Activated T-helper 2 cell treated with anti-CD3 and anti-CD28 coated beads, Interferon-gamma antibody, Interleukin-2, Interleukin-4, amounts not matched to agents 10 μg/mL and 5 μg/mL and 100 μg/mL, durations not matched to agents 14 hours and 24 hours and 36 hours (primary cell): ENCODE results near the gene ASB10. TPM values are rescaled to one million over a fixed set of nuclear protein-coding genes. Genes with fewer than 3 reads are reported as not detected.

Experiments used
- DNase-seq: peaks from one replicate; pipeline ENCODE4 v3.0.0; 2021; ENCODE audit warnings: low spot score
- H3K27ac Mint-ChIP-seq: one replicate; pipeline ENCODE4 v1.8.0; 2021; ENCODE audit warnings: mixed read lengths
- H3K27me3 Mint-ChIP-seq: one replicate; pipeline ENCODE4 v1.8.0; 2021; ENCODE audit warnings: low read depth, mixed read lengths
- H3K36me3 Mint-ChIP-seq: one replicate; pipeline ENCODE4 v1.8.0; 2021; ENCODE audit warnings: low read depth, mixed read lengths
- H3K4me1 Mint-ChIP-seq: one replicate; pipeline ENCODE4 v1.8.0; 2021; ENCODE audit warnings: low read depth, mixed read lengths
- H3K4me3 Mint-ChIP-seq: one replicate; pipeline ENCODE4 v1.8.0; 2021; ENCODE audit warnings: low read depth, mild to moderate bottlenecking, moderate library complexity, mixed read lengths
- H3K9me3 Mint-ChIP-seq: one replicate; pipeline ENCODE4 v1.8.0; 2021; ENCODE audit warnings: mixed read lengths
- intact Hi-C: fragments of 100-400 bp; cut with micrococcal nuclease; formaldehyde crosslinking; loops from one replicate; pipeline ENCODE4 v1.15.1; 2023
- total RNA-seq: library from RNA; stranded (reverse); gene quantifications from 2 replicates; pipeline ENCODE4 v1.2.3, GENCODE V29; 2022

ASB10 gene
- total RNA-seq, 1 donor from 2014 or later, result not detected

DNA sequence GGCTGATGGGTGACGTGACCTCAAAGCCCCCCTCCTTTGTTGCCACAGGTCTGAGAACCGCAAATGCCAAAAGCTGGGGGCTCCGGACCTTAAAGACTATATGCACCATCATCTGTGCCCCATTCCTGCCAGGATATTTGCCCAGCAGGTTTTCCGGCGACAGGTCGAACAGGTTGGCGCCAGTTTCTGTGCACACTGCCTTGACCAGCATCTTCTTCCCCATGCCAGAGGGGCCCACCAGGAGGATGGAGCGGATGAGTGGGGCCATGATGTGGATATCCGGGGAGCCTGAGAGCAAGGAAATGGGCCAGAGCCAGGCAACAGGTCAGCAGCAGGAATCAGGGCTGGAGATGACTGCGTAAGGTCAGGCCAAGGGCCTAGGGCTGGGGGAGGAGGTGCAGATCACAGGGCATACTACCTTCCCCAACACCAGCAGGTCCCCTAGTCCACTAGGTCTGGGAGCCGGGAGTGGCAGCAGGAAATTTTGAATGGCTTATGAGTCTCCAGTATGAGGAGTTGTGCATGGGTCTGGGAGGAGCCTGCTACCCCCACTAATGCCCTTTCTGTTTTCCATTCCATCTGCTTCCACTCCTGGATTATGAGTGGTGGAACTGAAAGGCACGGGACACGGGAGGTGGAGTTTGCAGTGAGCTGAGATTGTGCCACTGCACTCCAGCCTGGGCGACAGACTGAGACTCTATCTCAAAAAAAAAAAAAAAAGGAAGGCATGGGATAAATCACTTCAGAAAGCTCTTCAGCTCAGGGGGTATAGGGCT is 6.3 kb upstream of the ASB10 start:
- no peaks in the 10 kb centered on the region for H3K9me3 Mint-ChIP-seq
- no peaks in the 10 kb centered on the region for H3K36me3 Mint-ChIP-seq
- no peaks in the 10 kb centered on the region for H3K4me1 Mint-ChIP-seq
- intact Hi-C loops, result no loop called here
- peaks cover 13% of the 10 kb centered on the region for H3K27me3 Mint-ChIP-seq
- H3K27ac Mint-ChIP-seq, result no peak overlapping the region
- DNase-seq, result no peak
- H3K4me3 Mint-ChIP-seq, result no peak overlapping the region

DNA sequence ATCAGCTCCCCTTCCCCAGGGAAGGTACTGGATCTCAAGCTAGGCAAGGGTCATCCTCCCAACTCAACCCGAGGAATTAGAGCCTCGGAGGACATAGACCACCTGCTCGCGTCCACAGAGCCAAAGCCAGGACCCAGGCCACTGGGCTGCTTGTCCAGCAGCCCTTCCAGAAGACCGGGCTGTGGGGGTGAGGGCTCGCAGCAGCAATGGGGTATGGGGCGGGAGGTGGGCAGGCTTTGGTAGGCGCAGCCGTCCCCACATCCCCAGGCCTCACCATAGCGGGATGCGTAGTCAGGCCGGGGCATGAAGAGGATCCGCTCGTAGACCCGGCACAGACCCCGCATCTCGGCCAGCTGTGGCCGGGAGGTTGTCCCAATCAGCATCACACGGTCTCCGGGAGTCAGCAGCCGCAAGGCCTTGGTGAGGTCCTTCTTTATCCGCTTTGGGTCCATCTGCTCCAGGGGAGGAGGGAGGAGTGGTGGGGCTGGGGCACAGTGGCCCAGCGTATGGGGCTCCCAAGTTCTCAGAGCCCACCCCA is 5.0 kb upstream of the ASB10 start:
- intact Hi-C loops, result no loop called here
- Mint-ChIP-seq H3K4me3 (no peak overlapping the region), H3K36me3 (no peaks in the 10 kb centered on the region), H3K9me3 (no peaks in the 10 kb centered on the region), H3K27ac (no peak overlapping the region), H3K27me3 (peaks cover 15% of the 10 kb centered on the region), H3K4me1 (no peaks in the 10 kb centered on the region)
- DNase-seq, result no peak

- Mint-ChIP-seq H3K27ac (no peak overlapping the region), H3K9me3 (no peaks in the 10 kb centered on the region), H3K4me3 (no peak overlapping the region), H3K27me3 (peaks cover 15% of the 10 kb centered on the region), H3K36me3 (no peaks in the 10 kb centered on the region), H3K4me1 (no peaks in the 10 kb centered on the region)
- intact Hi-C loops, result no loop called here
- no peak for DNase-seq
These were observed 4.5 kb upstream of the ASB10 start for GRCh38 chr7:151191544-151191943.

GRCh38 chr7:151189038-151189437 is 2.0 kb upstream of the ASB10 start:
- H3K9me3 Mint-ChIP-seq, result no peaks in the 10 kb centered on the region
- H3K27ac Mint-ChIP-seq, result no peak overlapping the region
- H3K36me3 Mint-ChIP-seq, result no peaks in the 10 kb centered on the region
- intact Hi-C loops, result no loop called here
- no peak for DNase-seq
- H3K4me3 Mint-ChIP-seq, result no peak overlapping the region
- no peaks in the 10 kb centered on the region for H3K4me1 Mint-ChIP-seq
- H3K27me3 Mint-ChIP-seq, result peaks cover 10% of the 10 kb centered on the region

DNA sequence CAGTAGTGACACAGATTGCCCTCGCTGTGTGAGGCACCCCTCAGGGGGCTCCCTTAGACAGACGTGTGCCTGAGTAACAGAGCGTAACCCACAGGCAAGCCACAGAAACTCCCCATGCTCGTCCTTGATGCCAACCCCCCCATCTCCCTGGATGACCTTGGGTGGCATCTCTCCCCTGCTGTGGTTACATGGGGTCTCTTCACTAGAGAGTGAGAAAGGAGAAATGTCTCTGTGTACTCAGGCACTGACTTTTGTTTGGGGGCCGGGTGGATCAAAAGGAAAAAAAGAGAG is 1.1 kb upstream of the ASB10 start:
- intact Hi-C loops, result no loop called here
- Mint-ChIP-seq H3K9me3 (no peaks in the 10 kb centered on the region), H3K36me3 (no peaks in the 10 kb centered on the region), H3K27me3 (peaks cover 10% of the 10 kb centered on the region), H3K4me1 (no peaks in the 10 kb centered on the region), H3K4me3 (no peak overlapping the region), H3K27ac (no peak overlapping the region)
- DNase-seq, result no peak

DNA sequence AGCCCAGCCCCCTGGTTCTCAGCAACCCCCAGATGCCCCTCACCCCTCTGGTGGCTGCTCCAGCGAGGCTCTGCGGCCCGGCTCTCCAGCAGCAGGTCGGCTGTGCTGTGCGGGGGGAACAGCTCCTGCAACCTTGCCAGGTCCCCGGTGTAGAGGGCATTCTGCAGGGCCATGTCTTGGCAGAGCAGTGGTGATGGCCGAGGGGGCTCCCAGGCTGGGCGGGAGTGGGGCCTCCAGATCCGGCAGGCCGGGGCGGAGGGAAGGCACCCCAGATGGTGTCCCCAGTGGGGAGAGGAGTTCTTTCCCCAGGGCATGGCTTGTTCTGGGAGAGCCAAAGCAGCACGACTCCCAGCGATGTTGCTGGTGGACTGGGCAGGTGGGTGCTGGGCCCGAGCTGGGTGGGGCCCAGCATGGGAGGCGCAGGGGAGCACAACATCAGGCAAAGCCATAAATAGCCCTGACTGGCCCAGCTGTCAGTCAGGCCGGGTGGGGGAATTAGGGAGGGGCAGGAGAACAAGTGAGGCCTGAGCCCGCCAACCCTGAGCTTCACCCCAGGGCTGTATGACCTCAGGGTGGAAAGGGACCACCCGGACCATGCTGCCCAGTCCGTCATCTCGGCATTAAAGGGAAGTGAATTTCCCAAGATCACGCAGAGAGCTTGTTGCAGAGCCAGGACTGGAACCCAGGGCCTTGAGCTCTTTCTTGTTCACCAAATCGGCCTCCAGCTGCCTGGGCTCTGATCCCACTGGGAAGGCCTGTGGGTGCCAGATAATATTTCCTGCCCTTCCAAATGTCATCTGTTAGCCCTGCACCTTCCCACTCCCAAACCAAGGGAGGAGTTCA is 580 bp upstream of the ASB10 start:
- Mint-ChIP-seq H3K4me3 (no peak overlapping the region), H3K27ac (no peak overlapping the region), H3K27me3 (peaks cover 10% of the 10 kb centered on the region), H3K36me3 (no peaks in the 10 kb centered on the region), H3K4me1 (no peaks in the 10 kb centered on the region), H3K9me3 (no peaks in the 10 kb centered on the region)
- intact Hi-C loops, result no loop called here
- DNase-seq, result no peak

GRCh38 chr7:151185762-151186639 is 1.0 kb downstream of the ASB10 start:
- H3K4me1 Mint-ChIP-seq, result no peaks in the 10 kb centered on the region
- intact Hi-C loops, result no loop called here
- no peaks in the 10 kb centered on the region for H3K9me3 Mint-ChIP-seq
- no peak overlapping the region for H3K4me3 Mint-ChIP-seq
- peaks cover 10% of the 10 kb centered on the region for H3K27me3 Mint-ChIP-seq
- DNase-seq, result no peak
- H3K27ac Mint-ChIP-seq, result no peak overlapping the region
- H3K36me3 Mint-ChIP-seq, result no peaks in the 10 kb centered on the region

GRCh38 chr7:151181011-151181431 is 6.0 kb downstream of the ASB10 start:
- no peaks in the 10 kb centered on the region for H3K36me3 Mint-ChIP-seq
- intact Hi-C loops, result no loop called here
- H3K9me3 Mint-ChIP-seq, result no peaks in the 10 kb centered on the region
- no peaks in the 10 kb centered on the region for H3K4me1 Mint-ChIP-seq
- DNase-seq, result no peak
- H3K4me3 Mint-ChIP-seq, result no peak overlapping the region
- H3K27me3 Mint-ChIP-seq, result peaks cover 9% of the 10 kb centered on the region
- no peak overlapping the region for H3K27ac Mint-ChIP-seq

GRCh38 chr7:151179946-151180345 is 7.1 kb downstream of the ASB10 start:
- Mint-ChIP-seq H3K27ac (no peak overlapping the region), H3K27me3 (peaks cover 9% of the 10 kb centered on the region), H3K4me1 (no peaks in the 10 kb centered on the region), H3K9me3 (no peaks in the 10 kb centered on the region), H3K36me3 (no peaks in the 10 kb centered on the region), H3K4me3 (no peak overlapping the region)
- DNase-seq, result no peak
- intact Hi-C loops, result no loop called here

DNA sequence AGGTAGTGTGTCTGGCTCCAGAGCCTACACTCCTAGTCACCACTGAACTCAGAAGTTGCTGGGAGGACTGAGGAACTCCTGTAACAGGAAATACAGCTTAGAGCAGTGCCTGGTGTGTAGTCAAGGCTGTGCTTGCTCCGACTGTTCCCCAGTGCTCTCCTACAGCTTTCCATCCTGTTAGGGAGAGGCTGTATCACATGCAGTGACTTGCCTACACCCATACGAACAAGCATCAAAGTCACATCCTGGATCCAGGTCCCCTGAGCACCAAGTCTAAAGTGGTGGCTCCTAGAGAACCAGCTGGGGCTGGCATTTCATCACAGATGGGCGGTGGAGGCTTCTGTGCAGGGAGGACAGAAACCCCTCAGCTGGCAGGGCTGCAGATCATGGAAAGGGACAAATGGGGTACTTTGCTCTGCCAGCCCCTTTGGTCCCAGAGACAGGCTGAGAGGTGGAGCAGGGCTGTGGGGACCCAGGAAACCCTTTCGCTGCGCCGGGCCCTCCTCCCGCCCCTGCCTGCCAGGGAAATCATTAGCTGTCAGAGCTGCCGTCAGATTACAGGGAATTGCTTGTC is 7.7 kb downstream of the ASB10 start:
- H3K9me3 Mint-ChIP-seq, result no peaks in the 10 kb centered on the region

DNA sequence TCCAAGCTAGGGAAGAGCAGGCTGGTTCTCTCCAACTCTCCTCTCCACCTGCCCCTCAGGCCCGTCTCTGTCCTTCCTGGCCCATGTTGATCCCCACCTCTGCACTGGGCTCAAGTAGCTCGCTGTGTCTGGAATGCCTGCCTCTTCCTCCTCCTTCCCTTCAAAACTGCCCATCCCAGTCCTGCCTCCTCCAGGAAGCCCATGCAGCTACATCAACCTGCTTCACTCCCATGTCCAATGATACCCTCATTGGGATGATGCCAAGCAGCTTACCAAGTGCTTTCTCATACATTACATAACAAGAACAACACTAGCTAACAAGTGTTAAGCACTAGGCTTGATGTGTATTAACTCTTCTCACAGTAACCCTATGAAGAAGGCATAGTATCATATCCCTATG is 8.2 kb downstream of the ASB10 start:
- no peaks in the 10 kb centered on the region for H3K4me1 Mint-ChIP-seq
- H3K27me3 Mint-ChIP-seq, result peaks cover 9% of the 10 kb centered on the region
- intact Hi-C loops, result no loop called here
- DNase-seq, result no peak
- H3K27ac Mint-ChIP-seq, result no peak overlapping the region
- no peak overlapping the region for H3K4me3 Mint-ChIP-seq
- no peaks in the 10 kb centered on the region for H3K9me3 Mint-ChIP-seq
- no peaks in the 10 kb centered on the region for H3K36me3 Mint-ChIP-seq

More for the DNA sequence above, 7.7 kb downstream of the ASB10 start:
- peaks cover 9% of the 10 kb centered on the region for H3K27me3 Mint-ChIP-seq
- no peak overlapping the region for H3K4me3 Mint-ChIP-seq
- no peaks in the 10 kb centered on the region for H3K36me3 Mint-ChIP-seq
- no peak for DNase-seq
- H3K27ac Mint-ChIP-seq, result no peak overlapping the region
- intact Hi-C loops, result no loop called here
- no peaks in the 10 kb centered on the region for H3K4me1 Mint-ChIP-seq

- Mint-ChIP-seq H3K36me3 (no peaks in the 10 kb centered on the region), H3K27me3 (peaks cover 9% of the 10 kb centered on the region), H3K4me1 (no peaks in the 10 kb centered on the region), H3K27ac (no peak overlapping the region), H3K4me3 (no peak overlapping the region), H3K9me3 (no peaks in the 10 kb centered on the region)
- no peak for DNase-seq
- intact Hi-C loops, result no loop called here
These were observed 8.8 kb downstream of the ASB10 start for GRCh38 chr7:151178236-151178635.
